ENCODE data around the gene FALEC. TPM values are rescaled to one million over a fixed set of nuclear protein-coding genes. Genes with fewer than 3 reads are reported as not detected.

Gene FALEC
- total and polyA plus RNA-seq, 9 of the 15 experiments (the other 6 are each of a cell fraction or from before 2014, with no cell fraction given), result 0.15 to 1.8 (median 0.53) TPM; not detected in 5

DNA sequence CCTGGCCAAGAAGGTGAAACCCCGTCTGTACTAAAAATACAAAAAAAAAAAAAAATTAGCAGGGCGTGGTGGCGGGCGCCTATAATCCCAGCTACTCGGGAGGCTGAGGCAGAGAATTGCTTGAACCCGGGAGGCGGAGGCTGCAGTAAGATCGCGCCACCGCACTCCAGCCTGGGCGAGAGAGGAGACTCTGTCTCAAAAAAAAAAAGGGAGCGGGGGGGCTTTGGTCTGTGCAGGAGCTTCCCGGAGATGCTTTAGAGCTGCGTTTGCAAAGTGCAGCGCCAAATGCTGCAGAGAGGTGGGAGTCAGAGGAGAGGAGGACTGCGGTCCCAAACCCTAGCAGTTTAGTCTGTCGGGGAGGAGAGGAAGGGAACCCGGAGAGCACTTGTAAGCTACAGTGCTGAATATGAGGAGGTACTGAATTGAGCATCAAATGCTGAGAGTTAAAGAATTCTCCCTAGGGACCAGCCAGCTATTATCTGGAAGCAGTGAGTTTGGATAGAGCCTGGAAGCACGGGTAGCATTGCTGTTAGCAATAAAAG, 569 bp downstream of the FALEC start (continued):
- TF ChIP-seq PPARD (CRISPR knock-in tag; IDR thresholded peaks at IDR 0.05) (no peak), HNRNPL (IDR thresholded peaks at IDR 0.05; ENCODE audit: low read depth, low read length) (no peak), ZNF740 (CRISPR knock-in tag; IDR thresholded peaks at IDR 0.05) (no peak), ZNF740 (tag; IDR thresholded peaks at IDR 0.05) (no peak), YBX1 (IDR thresholded peaks at IDR 0.05) (no peak), TRIM24 (IDR thresholded peaks at IDR 0.05) (peak in 1 of 2 experiments; percentile 40; a peak in 1 of 4 replicates), PML (IDR thresholded peaks at IDR 0.05; ENCODE audit: low read length) (no peak), BRD9 (IDR thresholded peaks at IDR 0.05; ENCODE audit: low read depth, partially characterized antibody) (no peak)
- TF ChIP-seq, protein P1, sequence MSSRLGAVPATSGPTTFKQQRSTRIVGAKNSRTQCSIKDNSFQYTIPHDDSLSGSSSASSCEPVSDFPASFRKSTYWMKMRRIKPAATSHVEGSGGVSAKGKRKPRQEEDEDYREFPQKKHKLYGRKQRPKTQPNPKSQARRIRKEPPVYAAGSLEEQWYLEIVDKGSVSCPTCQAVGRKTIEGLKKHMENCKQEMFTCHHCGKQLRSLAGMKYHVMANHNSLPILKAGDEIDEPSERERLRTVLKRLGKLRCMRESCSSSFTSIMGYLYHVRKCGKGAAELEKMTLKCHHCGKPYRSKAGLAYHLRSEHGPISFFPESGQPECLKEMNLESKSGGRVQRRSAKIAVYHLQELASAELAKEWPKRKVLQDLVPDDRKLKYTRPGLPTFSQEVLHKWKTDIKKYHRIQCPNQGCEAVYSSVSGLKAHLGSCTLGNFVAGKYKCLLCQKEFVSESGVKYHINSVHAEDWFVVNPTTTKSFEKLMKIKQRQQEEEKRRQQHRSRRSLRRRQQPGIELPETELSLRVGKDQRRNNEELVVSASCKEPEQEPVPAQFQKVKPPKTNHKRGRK (tag; IDR thresholded peaks at IDR 0.05), result no peak
- TF ChIP-seq, protein P2, sequence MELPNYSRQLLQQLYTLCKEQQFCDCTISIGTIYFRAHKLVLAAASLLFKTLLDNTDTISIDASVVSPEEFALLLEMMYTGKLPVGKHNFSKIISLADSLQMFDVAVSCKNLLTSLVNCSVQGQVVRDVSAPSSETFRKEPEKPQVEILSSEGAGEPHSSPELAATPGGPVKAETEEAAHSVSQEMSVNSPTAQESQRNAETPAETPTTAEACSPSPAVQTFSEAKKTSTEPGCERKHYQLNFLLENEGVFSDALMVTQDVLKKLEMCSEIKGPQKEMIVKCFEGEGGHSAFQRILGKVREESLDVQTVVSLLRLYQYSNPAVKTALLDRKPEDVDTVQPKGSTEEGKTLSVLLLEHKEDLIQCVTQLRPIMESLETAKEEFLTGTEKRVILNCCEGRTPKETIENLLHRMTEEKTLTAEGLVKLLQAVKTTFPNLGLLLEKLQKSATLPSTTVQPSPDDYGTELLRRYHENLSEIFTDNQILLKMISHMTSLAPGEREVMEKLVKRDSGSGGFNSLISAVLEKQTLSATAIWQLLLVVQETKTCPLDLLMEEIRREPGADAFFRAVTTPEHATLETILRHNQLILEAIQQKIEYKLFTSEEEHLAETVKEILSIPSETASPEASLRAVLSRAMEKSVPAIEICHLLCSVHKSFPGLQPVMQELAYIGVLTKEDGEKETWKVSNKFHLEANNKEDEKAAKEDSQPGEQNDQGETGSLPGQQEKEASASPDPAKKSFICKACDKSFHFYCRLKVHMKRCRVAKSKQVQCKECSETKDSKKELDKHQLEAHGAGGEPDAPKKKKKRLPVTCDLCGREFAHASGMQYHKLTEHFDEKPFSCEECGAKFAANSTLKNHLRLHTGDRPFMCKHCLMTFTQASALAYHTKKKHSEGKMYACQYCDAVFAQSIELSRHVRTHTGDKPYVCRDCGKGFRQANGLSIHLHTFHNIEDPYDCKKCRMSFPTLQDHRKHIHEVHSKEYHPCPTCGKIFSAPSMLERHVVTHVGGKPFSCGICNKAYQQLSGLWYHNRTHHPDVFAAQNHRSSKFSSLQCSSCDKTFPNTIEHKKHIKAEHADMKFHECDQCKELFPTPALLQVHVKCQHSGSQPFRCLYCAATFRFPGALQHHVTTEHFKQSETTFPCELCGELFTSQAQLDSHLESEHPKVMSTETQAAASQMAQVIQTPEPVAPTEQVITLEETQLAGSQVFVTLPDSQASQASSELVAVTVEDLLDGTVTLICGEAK (IDR thresholded peaks at IDR 0.05), result 0 out of 2 replicates have a peak, but pooled peaks have one; percentile 37
- TF ChIP-seq, protein P2 (CRISPR knock-in tag; IDR thresholded peaks at IDR 0.05), result no peak

Data from K562 (cell line).